ENCODE measurements around the gene GOLGA7B.

- TF ChIP-seq POLR2AphosphoS5 (IDR thresholded peaks at IDR 0.05; ENCODE audit: low read depth, low read length) (no peak), CTCF (IDR thresholded peaks at IDR 0.05) (no peak), REST (IDR thresholded peaks at IDR 0.05; ENCODE audit: insufficient read depth in 1 of 2, low read depth in 2 of 2, low read length in 1 of 2) (no peak)
These were observed 33.0 kb upstream of the GOLGA7B start for GRCh38 chr10:97816609-97817008.
